ENCODE data around the gene RYR1.

GRCh38 chr19:38484747-38485146 lies 51.3 kb downstream of the RYR1 start:
- TF ChIP-seq CTCF (IDR thresholded peaks at IDR 0.05) (no peak), POLR2A (IDR thresholded peaks at IDR 0.05) (no peak)

Data from thyroid gland (tissue), 4 donors.